Measurements from ENCODE around the gene CERS2. TPM values are rescaled to one million over a fixed set of nuclear protein-coding genes. Genes with fewer than 3 reads are reported as not detected.

Gene CERS2
- total and polyA plus RNA-seq, 2 of the 13 experiments (the other 11 are each of a cell fraction or from before 2014, with no cell fraction given), result 269 to 298 TPM

GRCh38 chr1:150926097-150926741 lies 48.4 kb downstream of the CERS2 start, which contains the start of gene SETDB1 (continued):
- TF ChIP-seq PBX3 (CRISPR knock-in tag; IDR thresholded peaks at IDR 0.05; ENCODE audit: borderline replicate concordance), result no peak
- no peak for TF ChIP-seq XBP1 (CRISPR knock-in tag; IDR thresholded peaks at IDR 0.05)
- TF ChIP-seq RBAK (CRISPR knock-in tag; IDR thresholded peaks at IDR 0.05), result no peak
- peak; percentile 42; the same call in 1 of the 2 replicates for TF ChIP-seq BORCS8-MEF2B (CRISPR knock-in tag; IDR thresholded peaks at IDR 0.05)
- TF ChIP-seq TFDP1 (CRISPR knock-in tag; IDR thresholded peaks at IDR 0.05; ENCODE audit: borderline replicate concordance), result no peak
- no peak for TF ChIP-seq ZNF33B (CRISPR knock-in tag; IDR thresholded peaks at IDR 0.05)
- no peak for TF ChIP-seq HNRNPH1 (optimal IDR thresholded peaks at IDR 0.05; ENCODE audit: low read depth, low read length)
- no peak for TF ChIP-seq NONO (IDR thresholded peaks at IDR 0.05)
- peak; percentile 77 for TF ChIP-seq NONO (CRISPR knock-in tag; conservative IDR thresholded peaks at IDR 0.05)
- no peak for TF ChIP-seq BCLAF1 (IDR thresholded peaks at IDR 0.05)
- no peak for TF ChIP-seq ZNF329 (CRISPR knock-in tag; IDR thresholded peaks at IDR 0.05; ENCODE audit: low read depth)
- no peak for TF ChIP-seq HNF4G (IDR thresholded peaks at IDR 0.05; ENCODE audit: borderline replicate concordance, low read depth, low read length)
- TF ChIP-seq HNF4G (CRISPR knock-in tag; IDR thresholded peaks at IDR 0.05; ENCODE audit: borderline replicate concordance, low read depth), result no peak
- no peak for TF ChIP-seq ZNF841 (CRISPR knock-in tag; IDR thresholded peaks at IDR 0.05; ENCODE audit: borderline replicate concordance)
- TF ChIP-seq CENPT (CRISPR knock-in tag; IDR thresholded peaks at IDR 0.05; ENCODE audit: low read depth), result no peak
- TF ChIP-seq NFIC (IDR thresholded peaks at IDR 0.05; ENCODE audit: low read length), result 0 out of 2 replicates have a peak, but pooled peaks have one; percentile 42
- TF ChIP-seq POLR2AphosphoS2 (IDR thresholded peaks at IDR 0.05; ENCODE audit: low read depth, low read length), result no peak
- peak; percentile 29 for TF ChIP-seq SKI (IDR thresholded peaks at IDR 0.05; ENCODE audit: partially characterized antibody)
- no peak for TF ChIP-seq ZFP41 (CRISPR knock-in tag; IDR thresholded peaks at IDR 0.05; ENCODE audit: borderline replicate concordance)
- TF ChIP-seq HDAC6 (IDR thresholded peaks at IDR 0.05; ENCODE audit: low read depth, low read length), result no peak
- TF ChIP-seq RBFOX2 (IDR thresholded peaks at IDR 0.05; ENCODE audit: low read depth, low read length), result peak; percentile 54
- no peak for TF ChIP-seq RNF219 (CRISPR knock-in tag; IDR thresholded peaks at IDR 0.05)
